HepG2 (cell line): ENCODE data around the gene SLCO2A1. TPM values are rescaled to one million over a fixed set of nuclear protein-coding genes. Genes with fewer than 3 reads are reported as not detected.
A peak's percentile ranks its signal among the peaks of the same experiment; 100 is the strongest.

Experiments
- ARNTL ChIP-seq: sonication (generic); formaldehyde crosslinking; IDR thresholded peaks from 2 replicates; pipeline ENCODE4 v1.4.0; 2020; ENCODE audit warnings: mild to moderate bottlenecking, missing genetic modification reagents
- FOXC1 ChIP-seq: sonication (generic); formaldehyde crosslinking; IDR thresholded peaks from 2 replicates; pipeline ENCODE4 v1.8.0; 2022; ENCODE audit warnings: mild to moderate bottlenecking, missing genetic modification reagents, borderline replicate concordance
- GFI1 ChIP-seq: sonication (generic); formaldehyde crosslinking; IDR thresholded peaks from 2 replicates; pipeline ENCODE4 v1.5.0; 2020; ENCODE audit warnings: missing genetic modification reagents, mild to moderate bottlenecking, borderline replicate concordance
- IKZF4 ChIP-seq: sonication (generic); formaldehyde crosslinking; IDR thresholded peaks from 2 replicates; pipeline ENCODE4 v1.5.1; 2020; ENCODE audit warnings: borderline replicate concordance, mild to moderate bottlenecking, low read depth, missing genetic modification reagents; ENCODE audit errors: not compliant biosample characterization
- KDM4B ChIP-seq: sonication (generic); formaldehyde crosslinking; IDR thresholded peaks from 2 replicates; pipeline ENCODE4 v1.4.0; 2020; ENCODE audit warnings: missing genetic modification reagents
- KDM6A ChIP-seq: IDR thresholded peaks from 2 replicates; pipeline ENCODE4 v1.6.1; 2016; ENCODE audit warnings: low read depth
- KLF16 ChIP-seq, 2 experiments: sonication (generic) in 1 of 2; formaldehyde crosslinking in 1 of 2; IDR thresholded peaks; 2 replicates each; pipeline versions ENCODE4 v1.6.1 to v1.8.0; 2016 to 2023; ENCODE audit warnings: missing genetic modification reagents in 2 of 2, missing compliant biosample characterization in 1 of 2
- MAF1 ChIP-seq: sonication (generic); formaldehyde crosslinking; IDR thresholded peaks from 2 replicates; pipeline ENCODE4 v1.5.0; 2020; ENCODE audit warnings: missing genetic modification reagents, borderline replicate concordance
- MIER3 ChIP-seq: IDR thresholded peaks from 2 replicates; pipeline ENCODE4 v1.6.1; 2016; ENCODE audit warnings: missing compliant biosample characterization, borderline replicate concordance
- MTF1 ChIP-seq: sonication (generic); formaldehyde crosslinking; IDR thresholded peaks from 2 replicates; pipeline ENCODE4 v1.5.0; 2020; ENCODE audit warnings: missing genetic modification reagents
- SOX6 ChIP-seq, 2 experiments: fragments of 450-650 bp in 1 of 2; sonication (generic) in 1 of 2; formaldehyde crosslinking in 1 of 2; IDR thresholded peaks; 2 replicates each; pipeline versions ENCODE4 v1.4.0 to v1.6.1; 2017 to 2020; ENCODE audit warnings: antibody characterized with exemption in 1 of 2, mild to moderate bottlenecking in 1 of 2, missing genetic modification reagents in 1 of 2
- UBTF ChIP-seq: sonication (generic); formaldehyde crosslinking; IDR thresholded peaks from 2 replicates; pipeline ENCODE4 v1.4.0; 2020; ENCODE audit warnings: mild to moderate bottlenecking, missing genetic modification reagents
- ZFP41 ChIP-seq: sonication (generic); formaldehyde crosslinking; IDR thresholded peaks from 2 replicates; pipeline ENCODE4 v1.4.0; 2020; ENCODE audit warnings: mild to moderate bottlenecking, missing genetic modification reagents, borderline replicate concordance
- ZNF205 ChIP-seq: IDR thresholded peaks from 2 replicates; pipeline ENCODE4 v1.6.1; 2018; ENCODE audit warnings: missing biosample characterization, missing genetic modification reagents
- ZNF225 ChIP-seq: sonication (generic); formaldehyde crosslinking; IDR thresholded peaks from 2 replicates; pipeline ENCODE4 v1.4.0; 2020; ENCODE audit warnings: mild to moderate bottlenecking, missing genetic modification reagents
- ZNF274 ChIP-seq: sonication (generic); formaldehyde crosslinking; IDR thresholded peaks from 2 replicates; pipeline ENCODE4 v1.5.1; 2020; ENCODE audit warnings: mild to moderate bottlenecking, missing genetic modification reagents
- ZNF614 ChIP-seq: IDR thresholded peaks from 2 replicates; pipeline ENCODE4 v1.6.1; 2018; ENCODE audit warnings: missing biosample characterization, missing genetic modification reagents, inconsistent platforms, borderline replicate concordance
- ZNF770 ChIP-seq: sonication (generic); formaldehyde crosslinking; IDR thresholded peaks from 2 replicates; pipeline ENCODE4 v1.5.0; 2020; ENCODE audit warnings: mild to moderate bottlenecking, missing genetic modification reagents
- polyA plus RNA-seq, 8 experiments: library from polyadenylated mRNA; depleted of rRNA in 3 of 8; stranded (reverse) in 7 of 8; unstranded in 1 of 8; fragments of >200 nt; fragmentation: Illumina TruSeq in 4 of 8; extraction: Trizol in 4 of 8; gene quantifications; 2 replicates each; pipeline versions ENCODE4 v1.2.1 to v1.2.3, GENCODE V29; 2011 to 2016; ENCODE audit warnings: low read depth in 4 of 8, missing spikeins in 1 of 8, mixed read lengths in 1 of 8; ENCODE audit not compliant: insufficient read depth in 1 of 8
- total RNA-seq, 5 experiments: library from RNA; depleted of rRNA; stranded (reverse); fragments of >200 nt; fragmentation: Illumina TruSeq; extraction: Trizol; gene quantifications; 2 replicates each; pipeline ENCODE4 v1.2.3, GENCODE V29; 2016; ENCODE audit warnings: low read depth in 1 of 5
- TF ChIP-seq, protein P1 (sequence below): IDR thresholded peaks from 2 replicates; pipeline ENCODE4 v1.6.1; 2016; ENCODE audit warnings: missing genetic modification reagents, missing compliant biosample characterization
- TF ChIP-seq, protein P2 (sequence below): IDR thresholded peaks from 2 replicates; pipeline ENCODE4 v1.6.1; 2012; ENCODE audit warnings: low read length, improper control_type of control experiment

SLCO2A1 gene
- total and polyA plus RNA-seq, 2 of the 13 experiments (the other 11 are each of a cell fraction or from before 2014, with no cell fraction given) = 0.04 TPM; not detected in 1

DNA sequence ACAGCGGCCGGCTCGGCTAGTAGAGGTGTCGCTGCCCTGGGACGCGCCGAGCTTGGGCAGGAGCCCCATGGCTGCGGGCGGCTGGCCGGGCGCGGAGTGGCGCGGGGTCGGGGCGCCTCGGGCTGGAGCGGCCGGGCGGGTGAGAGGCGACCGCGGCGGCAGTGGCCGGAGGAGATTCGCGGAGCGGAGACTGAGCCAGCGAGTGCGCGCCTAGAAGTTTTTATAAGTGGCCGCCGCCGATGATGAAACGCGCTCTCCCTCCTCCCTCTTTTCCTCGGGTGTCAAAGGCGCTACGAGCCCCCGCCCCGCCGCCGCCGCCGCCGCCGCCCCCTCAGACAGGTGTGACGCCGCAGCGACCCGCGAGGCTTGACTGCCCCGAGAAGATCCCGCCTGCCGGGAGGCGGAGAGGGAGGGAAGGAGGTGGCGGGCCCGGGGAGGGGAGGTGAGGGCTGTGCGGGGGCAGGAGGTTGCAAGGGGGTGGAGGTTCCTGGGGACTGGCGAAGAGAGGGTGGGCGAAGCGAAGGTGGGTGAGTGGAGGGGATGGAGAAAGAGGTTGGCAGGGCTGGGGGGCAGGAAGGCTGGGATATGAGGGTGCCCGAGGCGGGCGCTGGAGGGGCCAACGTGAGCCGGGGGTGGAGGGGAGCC lies at the start of gene SLCO2A1 (continued):
- no peak for TF ChIP-seq KDM4B (CRISPR knock-in tag)
- TF ChIP-seq, protein P1, sequence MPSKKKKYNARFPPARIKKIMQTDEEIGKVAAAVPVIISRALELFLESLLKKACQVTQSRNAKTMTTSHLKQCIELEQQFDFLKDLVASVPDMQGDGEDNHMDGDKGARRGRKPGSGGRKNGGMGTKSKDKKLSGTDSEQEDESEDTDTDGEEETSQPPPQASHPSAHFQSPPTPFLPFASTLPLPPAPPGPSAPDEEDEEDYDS (CRISPR knock-in tag) = no peak
- no peak for TF ChIP-seq ARNTL (CRISPR knock-in tag)
- TF ChIP-seq GFI1 = no peak
- TF ChIP-seq SOX6 (IDR thresholded peaks at IDR 0.05) = no peak
- TF ChIP-seq SOX6 (CRISPR knock-in tag; IDR thresholded peaks at IDR 0.05) = no peak
- no peak for TF ChIP-seq IKZF4 (CRISPR knock-in tag)
- TF ChIP-seq MAF1 (CRISPR knock-in tag) = no peak
- TF ChIP-seq UBTF = peak; percentile 53; the same call in 1 of the 2 replicates
- TF ChIP-seq ZNF205 (CRISPR knock-in tag) = no peak
- no peak for TF ChIP-seq ZNF770 (CRISPR knock-in tag)
- TF ChIP-seq MTF1 (CRISPR knock-in tag) = no peak
- no peak for TF ChIP-seq ZNF225
- TF ChIP-seq MIER3 = no peak
- no peak for TF ChIP-seq ZNF614 (CRISPR knock-in tag)
- no peak for TF ChIP-seq KDM6A (CRISPR knock-in tag)
- TF ChIP-seq, protein P2, sequence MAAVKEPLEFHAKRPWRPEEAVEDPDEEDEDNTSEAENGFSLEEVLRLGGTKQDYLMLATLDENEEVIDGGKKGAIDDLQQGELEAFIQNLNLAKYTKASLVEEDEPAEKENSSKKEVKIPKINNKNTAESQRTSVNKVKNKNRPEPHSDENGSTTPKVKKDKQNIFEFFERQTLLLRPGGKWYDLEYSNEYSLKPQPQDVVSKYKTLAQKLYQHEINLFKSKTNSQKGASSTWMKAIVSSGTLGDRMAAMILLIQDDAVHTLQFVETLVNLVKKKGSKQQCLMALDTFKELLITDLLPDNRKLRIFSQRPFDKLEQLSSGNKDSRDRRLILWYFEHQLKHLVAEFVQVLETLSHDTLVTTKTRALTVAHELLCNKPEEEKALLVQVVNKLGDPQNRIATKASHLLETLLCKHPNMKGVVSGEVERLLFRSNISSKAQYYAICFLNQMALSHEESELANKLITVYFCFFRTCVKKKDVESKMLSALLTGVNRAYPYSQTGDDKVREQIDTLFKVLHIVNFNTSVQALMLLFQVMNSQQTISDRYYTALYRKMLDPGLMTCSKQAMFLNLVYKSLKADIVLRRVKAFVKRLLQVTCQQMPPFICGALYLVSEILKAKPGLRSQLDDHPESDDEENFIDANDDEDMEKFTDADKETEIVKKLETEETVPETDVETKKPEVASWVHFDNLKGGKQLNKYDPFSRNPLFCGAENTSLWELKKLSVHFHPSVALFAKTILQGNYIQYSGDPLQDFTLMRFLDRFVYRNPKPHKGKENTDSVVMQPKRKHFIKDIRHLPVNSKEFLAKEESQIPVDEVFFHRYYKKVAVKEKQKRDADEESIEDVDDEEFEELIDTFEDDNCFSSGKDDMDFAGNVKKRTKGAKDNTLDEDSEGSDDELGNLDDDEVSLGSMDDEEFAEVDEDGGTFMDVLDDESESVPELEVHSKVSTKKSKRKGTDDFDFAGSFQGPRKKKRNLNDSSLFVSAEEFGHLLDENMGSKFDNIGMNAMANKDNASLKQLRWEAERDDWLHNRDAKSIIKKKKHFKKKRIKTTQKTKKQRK = no peak
- no peak for TF ChIP-seq KLF16 (CRISPR knock-in tag; IDR thresholded peaks at IDR 0.05)
- TF ChIP-seq ZNF274 (CRISPR knock-in tag) = no peak
- TF ChIP-seq ZFP41 (CRISPR knock-in tag) = no peak
- peak; percentile 15; the same call in 1 of the 2 replicates for TF ChIP-seq FOXC1 (CRISPR knock-in tag)
